A673 (cell line): ENCODE data around the gene SELE. TPM values are rescaled to one million over a fixed set of nuclear protein-coding genes. Genes with fewer than 3 reads are reported as not detected.

ENCODE experiments used
- BruUV-seq: library from RNA; stranded (reverse); fragments of 400-500 nt; replicated peaks from 2 replicates; lab custom pipeline; 2021; lab: Mats Ljungman, UMichigan
- CTCF ChIA-PET: fragments of 300-600 bp; sonication (Branson Sonifier 250); formaldehyde crosslinking; loops from one replicate; lab custom pipeline; 2022; ENCODE audit warnings: antibody characterized with exemption; lab: Charles Lee
- POLR2A ChIA-PET: fragments of 300-600 bp; sonication (Branson Sonifier 250); formaldehyde crosslinking; loops from one replicate; lab custom pipeline; 2022; ENCODE audit warnings: antibody characterized with exemption; ENCODE audit not compliant: low non-redundant PET; lab: Charles Lee
- DNase-seq: peaks from one replicate; pipeline ENCODE4 v3.0.0-alpha.2; 2015; ENCODE audit warnings: low spot score
- H3K27ac ChIP-seq: fragments of 200-600 bp; sonication (generic); 2 replicates; pipeline ENCODE4 v1.5.1; 2016; ENCODE audit warnings: mixed run types, low read depth, mild to moderate bottlenecking, mixed read lengths, antibody characterized with exemption, low read length; ENCODE audit not compliant: poor library complexity, severe bottlenecking
- H3K27me3 ChIP-seq: fragments of 200-600 bp; sonication (generic); replicated peaks from 2 replicates; pipeline ENCODE4 v1.6.1; 2017; ENCODE audit warnings: mixed run types, low read depth, mild to moderate bottlenecking, mixed read lengths, antibody characterized with exemption, low read length; ENCODE audit not compliant: insufficient read depth, poor library complexity
- H3K36me3 ChIP-seq: fragments of 200-600 bp; sonication (generic); 2 replicates; pipeline ENCODE4 v1.6.1; 2016; ENCODE audit warnings: mixed run types, mild to moderate bottlenecking, mixed read lengths, antibody characterized with exemption, low read length; ENCODE audit not compliant: insufficient read depth, poor library complexity, severe bottlenecking
- H3K4me1 ChIP-seq: fragments of 200-600 bp; sonication (generic); 2 replicates; pipeline ENCODE4 v1.6.1; 2017; ENCODE audit warnings: mixed run types, mild to moderate bottlenecking, mixed read lengths, antibody characterized with exemption, low read length; ENCODE audit not compliant: insufficient read depth, poor library complexity, severe bottlenecking
- H3K4me3 ChIP-seq: fragments of 200-600 bp; sonication (generic); 2 replicates; pipeline ENCODE4 v1.5.1; 2016; ENCODE audit warnings: low read depth, mixed run types, mild to moderate bottlenecking, mixed read lengths, low read length; ENCODE audit not compliant: poor library complexity, severe bottlenecking
- H3K9me3 ChIP-seq: fragments of 200-600 bp; sonication (generic); 2 replicates; pipeline ENCODE4 v1.6.1; 2016; ENCODE audit warnings: mixed run types, low read depth, mild to moderate bottlenecking, mixed read lengths, antibody characterized with exemption, low read length; ENCODE audit not compliant: poor library complexity, severe bottlenecking
- EZH2 ChIP-seq: fragments of 200-600 bp; sonication (generic); IDR thresholded peaks from 2 replicates; pipeline ENCODE4 v1.6.1; 2017; ENCODE audit warnings: borderline replicate concordance, low read depth, mild to moderate bottlenecking, mixed read lengths, antibody characterized with exemption, low read length; ENCODE audit not compliant: poor library complexity, severe bottlenecking
- intact Hi-C: fragments of 100-400 bp; cut with micrococcal nuclease; formaldehyde crosslinking; loops from one replicate; pipeline ENCODE4 v1.10.0; 2022; ENCODE audit not compliant: unreplicated experiment
- total RNA-seq: library from RNA; stranded (reverse); gene quantifications from 2 replicates; pipeline ENCODE4 v1.2.3, GENCODE V29; 2021
- TF ChIP-seq, protein P1 (sequence below): fragments of 300-800, 200-600 bp; sonication (generic); conservative IDR thresholded peaks from 2 replicates; pipeline ENCODE4 v1.5.1; 2017; ENCODE audit warnings: low read depth, mild to moderate bottlenecking, antibody characterized with exemption, low read length, moderate library complexity, mixed read lengths

The SELE gene
- total RNA-seq, 1 experiment from 2014 or later = not detected

DNA sequence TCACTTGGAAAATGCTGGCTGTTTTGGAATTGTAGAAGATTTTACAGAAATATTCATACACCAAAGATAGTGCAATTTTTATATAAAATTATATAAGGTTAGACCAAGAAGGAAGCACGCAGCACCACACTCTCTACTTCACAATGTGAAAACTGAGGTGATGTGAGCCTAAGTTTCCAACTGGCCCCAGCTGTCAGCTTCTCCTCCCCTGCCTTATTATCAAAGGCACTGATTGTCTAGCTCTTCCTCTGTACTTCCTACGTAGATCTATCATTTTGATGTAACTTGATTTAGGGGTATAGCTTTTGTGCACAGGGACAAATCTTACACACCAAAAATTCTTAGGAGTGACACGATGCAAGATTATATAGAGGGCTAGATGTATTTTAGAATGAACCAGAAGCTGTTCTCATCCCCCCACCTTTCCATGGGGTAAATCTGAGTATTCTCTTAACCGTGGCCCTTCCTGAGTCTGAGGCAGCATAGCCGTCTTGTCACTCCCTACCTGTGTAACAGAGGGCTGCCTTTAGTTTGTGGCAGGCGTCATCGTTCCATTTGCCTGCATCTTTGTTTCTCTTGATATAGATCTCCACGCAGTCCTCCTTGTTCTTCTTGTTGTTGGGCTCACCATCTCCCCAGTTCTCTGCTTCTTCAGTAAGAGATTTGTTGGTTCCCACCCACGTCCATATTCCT is 25.8 kb downstream of the SELE start:
- BruUV-seq = no TSS peak
- intact Hi-C loops = loop anchor here (10.0 kb wide), 1 partner anchor 1103 kb away; no protein-coding TSS in a partner anchor
- no peak overlapping the region for H3K27ac ChIP-seq
- H3K36me3 ChIP-seq = no peaks in the 10 kb centered on the region
- POLR2A ChIA-PET = no interaction called here
- no peaks in the 10 kb centered on the region for H3K9me3 ChIP-seq
- TF ChIP-seq, protein P1, sequence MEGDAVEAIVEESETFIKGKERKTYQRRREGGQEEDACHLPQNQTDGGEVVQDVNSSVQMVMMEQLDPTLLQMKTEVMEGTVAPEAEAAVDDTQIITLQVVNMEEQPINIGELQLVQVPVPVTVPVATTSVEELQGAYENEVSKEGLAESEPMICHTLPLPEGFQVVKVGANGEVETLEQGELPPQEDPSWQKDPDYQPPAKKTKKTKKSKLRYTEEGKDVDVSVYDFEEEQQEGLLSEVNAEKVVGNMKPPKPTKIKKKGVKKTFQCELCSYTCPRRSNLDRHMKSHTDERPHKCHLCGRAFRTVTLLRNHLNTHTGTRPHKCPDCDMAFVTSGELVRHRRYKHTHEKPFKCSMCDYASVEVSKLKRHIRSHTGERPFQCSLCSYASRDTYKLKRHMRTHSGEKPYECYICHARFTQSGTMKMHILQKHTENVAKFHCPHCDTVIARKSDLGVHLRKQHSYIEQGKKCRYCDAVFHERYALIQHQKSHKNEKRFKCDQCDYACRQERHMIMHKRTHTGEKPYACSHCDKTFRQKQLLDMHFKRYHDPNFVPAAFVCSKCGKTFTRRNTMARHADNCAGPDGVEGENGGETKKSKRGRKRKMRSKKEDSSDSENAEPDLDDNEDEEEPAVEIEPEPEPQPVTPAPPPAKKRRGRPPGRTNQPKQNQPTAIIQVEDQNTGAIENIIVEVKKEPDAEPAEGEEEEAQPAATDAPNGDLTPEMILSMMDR = no peak
- TF ChIP-seq EZH2 = no peak
- DNase-seq = no peak
- H3K4me1 ChIP-seq = no peaks in the 10 kb centered on the region
- CTCF ChIA-PET = no interaction called here
- no peak overlapping the region for H3K4me3 ChIP-seq
- H3K27me3 ChIP-seq = peaks cover 32% of the 10 kb centered on the region

DNA sequence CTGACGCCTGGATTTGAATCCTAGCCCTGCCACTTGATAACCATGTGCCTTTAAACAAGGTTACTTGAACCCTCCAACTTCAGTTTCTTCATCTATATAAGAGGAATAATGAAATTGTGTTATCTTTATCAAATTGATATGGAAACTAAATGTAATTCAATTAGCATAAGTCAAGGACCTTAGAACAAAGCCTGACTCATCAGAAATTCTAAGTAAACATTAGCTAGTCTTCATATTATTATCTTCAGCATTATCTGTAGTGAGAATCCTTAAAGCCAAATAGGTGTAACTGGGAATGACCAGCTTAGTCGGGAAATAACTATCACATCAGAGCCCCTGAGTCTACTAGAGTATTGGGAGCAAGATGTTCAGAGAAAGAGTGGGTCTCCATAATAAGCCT is 29.1 kb downstream of the SELE start:
- no peaks in the 10 kb centered on the region for H3K9me3 ChIP-seq

DNA sequence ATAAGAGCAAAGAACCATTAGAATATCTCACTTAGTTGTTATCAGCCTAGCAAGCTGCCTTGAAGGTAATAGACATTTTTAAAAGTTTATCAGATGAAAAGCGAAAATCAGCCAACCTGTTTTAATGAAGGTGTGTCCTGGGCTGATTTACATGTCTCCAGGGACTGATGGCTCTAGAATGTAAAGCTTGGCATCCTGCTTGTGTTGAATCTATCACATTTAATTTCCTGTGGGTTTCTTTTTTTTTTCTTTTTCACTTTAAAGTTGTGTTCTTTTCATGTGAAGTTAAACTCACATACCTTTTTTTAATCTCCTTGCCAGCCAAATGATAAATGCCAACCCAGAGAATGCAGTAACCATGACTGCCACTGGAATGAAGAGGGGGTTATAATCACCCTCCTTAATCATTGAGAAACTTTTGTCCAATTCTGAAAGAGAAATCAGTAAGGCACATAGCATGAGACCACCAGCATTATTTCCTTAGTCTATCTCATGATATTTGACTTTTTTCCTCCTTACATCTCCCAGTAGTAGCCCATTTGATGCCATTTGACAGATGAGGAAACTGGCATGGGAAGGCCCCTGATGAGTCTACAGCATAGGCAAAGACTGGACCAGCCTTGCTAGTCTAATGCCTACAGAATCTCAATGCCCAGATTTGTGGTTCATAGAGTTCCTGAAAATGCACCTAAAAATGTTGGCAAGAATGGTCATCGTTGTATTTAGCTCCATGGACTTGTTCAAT is 32.4 kb downstream of the SELE start:
- Histone ChIP-seq H3K36me3 (no peaks in the 10 kb centered on the region), H3K4me1 (no peaks in the 10 kb centered on the region), H3K27me3 (peaks cover 15% of the 10 kb centered on the region), H3K4me3 (no peak overlapping the region), H3K27ac (no peak overlapping the region), H3K9me3 (no peaks in the 10 kb centered on the region)
- POLR2A ChIA-PET = no interaction called here
- TF ChIP-seq EZH2 = no peak
- TF ChIP-seq, protein P1 = no peak
- DNase-seq = no peak
- intact Hi-C loops = loop anchor here (10.0 kb wide), 1 partner anchor 1097 kb away; no protein-coding TSS in a partner anchor
- no TSS peak for BruUV-seq
- CTCF ChIA-PET = interaction anchor here (0.6 kb wide), 1 partner anchor 10 kb away, joined by 3 read pairs; no protein-coding TSS in a partner anchor

More for the DNA sequence above, 29.1 kb downstream of the SELE start:
- no peak for DNase-seq
- ChIA-PET CTCF (no interaction called here), POLR2A (no interaction called here)
- Histone ChIP-seq H3K4me1 (no peaks in the 10 kb centered on the region), H3K4me3 (no peak overlapping the region), H3K27ac (no peak overlapping the region), H3K27me3 (peaks cover 24% of the 10 kb centered on the region), H3K36me3 (no peaks in the 10 kb centered on the region)
- intact Hi-C loops = loop anchor here (10.0 kb wide), 1 partner anchor 1100 kb away; no protein-coding TSS in a partner anchor
- TF ChIP-seq, protein P1 = no peak
- TF ChIP-seq EZH2 = no peak
- no TSS peak for BruUV-seq
